Neural progenitor cell (in vitro differentiated cells): ENCODE data around the gene SAMD4B. TPM values are rescaled to one million over a fixed set of nuclear protein-coding genes. Genes with fewer than 3 reads are reported as not detected.
A peak's percentile ranks its signal among the peaks of the same experiment; 100 is the strongest.

ENCODE experiments used
- DNase-seq: peaks from one replicate; pipeline ENCODE4 v3.0.0-alpha.2; 2016; ENCODE audit warnings: low spot score
- H2AFZ ChIP-seq: fragments of 200-600 bp; sonication (generic); replicated peaks from 2 replicates; pipeline ENCODE4 v1.6.1; 2016; ENCODE audit warnings: antibody characterized with exemption
- H3F3A ChIP-seq: fragments of 200-600 bp; sonication (generic); 2 replicates; pipeline ENCODE4 v1.6.1; 2016; ENCODE audit warnings: antibody characterized with exemption, low read depth
- H3K27ac ChIP-seq: fragments of 200-600 bp; sonication (generic); 2 replicates; pipeline ENCODE4 v1.5.1; 2016; ENCODE audit warnings: mild to moderate bottlenecking
- H3K27me3 ChIP-seq: fragments of 200-600 bp; sonication (generic); 2 replicates; pipeline ENCODE4 v1.6.1; 2016; ENCODE audit warnings: mild to moderate bottlenecking, moderate library complexity
- H3K36me3 ChIP-seq: fragments of 200-600 bp; sonication (generic); 2 replicates; pipeline ENCODE4 v1.5.1; 2016
- H3K4me1 ChIP-seq: fragments of 200-600 bp; sonication (generic); 2 replicates; pipeline ENCODE4 v1.6.1; 2016; ENCODE audit warnings: mixed run types
- H3K4me2 ChIP-seq: fragments of 200-600 bp; sonication (generic); 2 replicates; pipeline ENCODE4 v1.6.1; 2016
- H3K4me3 ChIP-seq: fragments of 200-600 bp; sonication (generic); 2 replicates; pipeline ENCODE4 v1.5.1; 2016
- H3K79me2 ChIP-seq: fragments of 200-600 bp; sonication (generic); 2 replicates; pipeline ENCODE4 v1.6.1; 2016; ENCODE audit warnings: low read depth
- H3K9ac ChIP-seq: fragments of 200-600 bp; sonication (generic); 2 replicates; pipeline ENCODE4 v1.6.1; 2016
- H3K9me3 ChIP-seq: fragments of 200-600 bp; sonication (generic); 2 replicates; pipeline ENCODE4 v1.5.1; 2016; ENCODE audit warnings: low read depth
- H4K20me1 ChIP-seq: fragments of 200-600 bp; sonication (generic); 2 replicates; pipeline ENCODE4 v1.6.1; 2016; ENCODE audit warnings: low read depth
- H3K27ac Mint-ChIP-seq: 3 replicates; pipeline ENCODE4 v1.8.0; 2021; ENCODE audit warnings: mixed read lengths
- H3K27me3 Mint-ChIP-seq: 2 replicates; pipeline ENCODE4 v1.8.0; 2022; ENCODE audit warnings: low read depth, mild to moderate bottlenecking, inconsistent platforms, moderate library complexity, mixed read lengths; ENCODE audit not compliant: insufficient read depth
- H3K36me3 Mint-ChIP-seq: 3 replicates; pipeline ENCODE4 v1.8.0; 2021; ENCODE audit warnings: mixed read lengths
- H3K4me1 Mint-ChIP-seq: 3 replicates; pipeline ENCODE4 v1.8.0; 2021; ENCODE audit warnings: mixed read lengths
- H3K4me3 Mint-ChIP-seq: 3 replicates; pipeline ENCODE4 v1.8.0; 2021; ENCODE audit warnings: mild to moderate bottlenecking, moderate library complexity, mixed read lengths
- H3K9me3 Mint-ChIP-seq: 3 replicates; pipeline ENCODE4 v1.8.0; 2020; ENCODE audit warnings: mixed read lengths
- EZH2 ChIP-seq: fragments of 200-600 bp; sonication (generic); IDR thresholded peaks from 2 replicates; pipeline ENCODE4 v1.6.1; 2017; ENCODE audit warnings: antibody characterized with exemption, mild to moderate bottlenecking, moderate library complexity
- EZH2phosphoT487 ChIP-seq: fragments of 200-600 bp; sonication (generic); IDR thresholded peaks from 2 replicates; pipeline ENCODE4 v1.6.1; 2017; ENCODE audit warnings: antibody characterized with exemption
- total RNA-seq: library from RNA; depleted of rRNA; stranded (reverse); fragments of >200 nt; gene quantifications from 2 replicates; pipeline ENCODE4 v1.2.3, GENCODE V29; 2015; ENCODE audit warnings: low replicate concordance
- TF ChIP-seq, protein P1 (sequence below): fragments of 200-600 bp; sonication (generic); IDR thresholded peaks from 2 replicates; pipeline ENCODE4 v1.5.1; 2017; ENCODE audit warnings: antibody characterized with exemption, mild to moderate bottlenecking

The SAMD4B gene
- total RNA-seq, 1 donor from 2014 or later, result 32.8 TPM

GRCh38 chr19:39345956-39346355 is 3.7 kb downstream of the SAMD4B start:
- Histone ChIP-seq H2AFZ (no peak overlapping the region), H3K9me3 (no peaks in the 10 kb centered on the region), H3F3A (no peaks in the 10 kb centered on the region), H3K9ac (no peak overlapping the region), H4K20me1 (peaks cover 83% of the 10 kb centered on the region), H3K4me2 (no peak overlapping the region), H3K27me3 (no peaks in the 10 kb centered on the region), H3K4me1 (peaks cover 18% of the 10 kb centered on the region), H3K36me3 (no peaks in the 10 kb centered on the region), H3K4me3 (no peak overlapping the region), H3K79me2 (peaks cover 84% of the 10 kb centered on the region), H3K27ac (no peak overlapping the region)
- DNase-seq, result no peak
- Mint-ChIP-seq H3K9me3 (no peaks in the 10 kb centered on the region), H3K4me1 (peaks cover 30% of the 10 kb centered on the region), H3K27ac (no peak overlapping the region), H3K27me3 (peaks cover 7% of the 10 kb centered on the region), H3K4me3 (peak overlapping the region; percentile 31), H3K36me3 (peaks cover 20% of the 10 kb centered on the region)
- TF ChIP-seq, protein P1, sequence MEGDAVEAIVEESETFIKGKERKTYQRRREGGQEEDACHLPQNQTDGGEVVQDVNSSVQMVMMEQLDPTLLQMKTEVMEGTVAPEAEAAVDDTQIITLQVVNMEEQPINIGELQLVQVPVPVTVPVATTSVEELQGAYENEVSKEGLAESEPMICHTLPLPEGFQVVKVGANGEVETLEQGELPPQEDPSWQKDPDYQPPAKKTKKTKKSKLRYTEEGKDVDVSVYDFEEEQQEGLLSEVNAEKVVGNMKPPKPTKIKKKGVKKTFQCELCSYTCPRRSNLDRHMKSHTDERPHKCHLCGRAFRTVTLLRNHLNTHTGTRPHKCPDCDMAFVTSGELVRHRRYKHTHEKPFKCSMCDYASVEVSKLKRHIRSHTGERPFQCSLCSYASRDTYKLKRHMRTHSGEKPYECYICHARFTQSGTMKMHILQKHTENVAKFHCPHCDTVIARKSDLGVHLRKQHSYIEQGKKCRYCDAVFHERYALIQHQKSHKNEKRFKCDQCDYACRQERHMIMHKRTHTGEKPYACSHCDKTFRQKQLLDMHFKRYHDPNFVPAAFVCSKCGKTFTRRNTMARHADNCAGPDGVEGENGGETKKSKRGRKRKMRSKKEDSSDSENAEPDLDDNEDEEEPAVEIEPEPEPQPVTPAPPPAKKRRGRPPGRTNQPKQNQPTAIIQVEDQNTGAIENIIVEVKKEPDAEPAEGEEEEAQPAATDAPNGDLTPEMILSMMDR, result peak; percentile 21
- no peak for TF ChIP-seq EZH2

DNA sequence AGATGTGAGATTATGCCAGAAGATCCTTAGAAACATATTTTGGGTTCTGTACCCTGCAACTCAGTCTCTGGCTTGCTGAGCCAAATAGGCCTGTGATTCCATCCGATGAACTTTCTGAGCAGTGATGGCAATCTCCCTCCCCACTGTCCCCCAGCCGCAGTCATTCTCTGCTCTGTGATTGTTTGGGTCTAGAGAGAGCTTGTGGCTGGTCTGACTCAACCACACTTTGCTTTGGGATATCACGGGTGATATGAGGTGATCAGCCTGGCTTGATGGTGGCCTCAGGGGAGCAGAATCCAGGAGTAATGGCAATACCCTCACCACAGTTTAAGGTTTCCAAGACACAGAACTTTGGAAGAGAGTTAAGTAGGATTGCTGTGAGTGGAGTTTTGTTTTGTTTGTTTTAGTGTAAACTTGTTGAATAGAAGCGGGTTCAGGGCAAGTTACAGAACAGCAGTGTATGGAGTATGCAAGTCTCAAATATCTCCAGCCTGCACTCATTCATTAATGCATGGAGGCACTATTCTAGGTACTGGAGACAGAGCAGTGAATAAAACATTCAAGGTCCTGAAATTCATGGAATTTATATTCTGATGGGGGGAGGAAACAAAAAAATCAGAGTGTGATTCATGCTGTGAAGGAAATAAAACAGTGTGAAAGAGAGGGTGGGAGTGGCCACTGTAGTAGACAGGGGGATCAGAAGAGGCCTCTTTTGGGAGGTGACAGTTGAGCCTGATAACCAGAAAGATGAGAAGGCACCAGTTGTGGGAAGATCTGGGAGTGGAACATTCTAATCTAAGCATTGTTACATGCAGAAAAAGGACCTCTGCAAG is 5.3 kb downstream of the SAMD4B start:
- Histone ChIP-seq H3K4me1 (peaks cover 16% of the 10 kb centered on the region), H3K27ac (no peak overlapping the region), H4K20me1 (peaks cover 98% of the 10 kb centered on the region), H3K36me3 (no peaks in the 10 kb centered on the region), H2AFZ (no peak overlapping the region), H3F3A (no peaks in the 10 kb centered on the region), H3K9ac (no peak overlapping the region), H3K27me3 (no peaks in the 10 kb centered on the region), H3K9me3 (no peaks in the 10 kb centered on the region), H3K4me3 (no peak overlapping the region), H3K79me2 (peaks cover 89% of the 10 kb centered on the region), H3K4me2 (no peak overlapping the region)
- no peak for TF ChIP-seq EZH2phosphoT487
- TF ChIP-seq, protein P1, result no peak
- TF ChIP-seq EZH2, result no peak
- Mint-ChIP-seq H3K4me1 (peaks cover 29% of the 10 kb centered on the region), H3K36me3 (peaks cover 25% of the 10 kb centered on the region), H3K27ac (no peak overlapping the region), H3K27me3 (peaks cover 5% of the 10 kb centered on the region), H3K9me3 (no peaks in the 10 kb centered on the region), H3K4me3 (peak overlapping the region; percentile 0)
- DNase-seq, result no peak

DNA sequence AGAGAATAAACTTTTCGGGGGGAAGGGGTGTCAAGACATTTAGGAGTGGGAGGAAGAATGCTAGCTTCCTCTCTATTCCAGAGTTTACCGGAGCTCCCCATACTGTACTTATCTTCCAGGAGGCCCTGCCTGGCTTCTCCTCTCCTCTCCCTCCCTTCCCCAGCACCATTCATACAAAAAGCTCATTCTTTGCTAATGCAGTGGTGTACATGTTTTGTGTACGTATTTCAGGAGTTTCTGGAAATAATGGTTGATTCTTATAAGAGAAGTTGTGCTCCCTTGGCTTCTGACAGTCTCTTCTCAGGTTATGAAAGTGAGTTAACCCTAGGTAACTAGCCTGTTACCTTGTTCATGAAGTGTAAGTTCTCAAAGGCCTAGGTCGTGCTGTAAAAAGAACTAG is 7.1 kb downstream of the SAMD4B start:
- Mint-ChIP-seq H3K4me1 (peaks cover 16% of the 10 kb centered on the region), H3K36me3 (peaks cover 23% of the 10 kb centered on the region), H3K4me3 (no peak overlapping the region), H3K27me3 (no peaks in the 10 kb centered on the region), H3K27ac (no peak overlapping the region), H3K9me3 (no peaks in the 10 kb centered on the region)
- H2AFZ ChIP-seq, result no peak overlapping the region
- peaks cover 6% of the 10 kb centered on the region for H3K4me1 ChIP-seq
- H3K27ac ChIP-seq, result no peak overlapping the region
- no peaks in the 10 kb centered on the region for H3K9me3 ChIP-seq
- peaks cover 2% of the 10 kb centered on the region for H3F3A ChIP-seq
- no peaks in the 10 kb centered on the region for H3K36me3 ChIP-seq
- H3K4me3 ChIP-seq, result no peak overlapping the region
- no peak overlapping the region for H3K4me2 ChIP-seq
- H4K20me1 ChIP-seq, result peaks cover 90% of the 10 kb centered on the region
- TF ChIP-seq, protein P1, result no peak
- no peak for TF ChIP-seq EZH2
- no peak for TF ChIP-seq EZH2phosphoT487
- no peak for DNase-seq
- H3K79me2 ChIP-seq, result peaks cover 74% of the 10 kb centered on the region
- no peaks in the 10 kb centered on the region for H3K27me3 ChIP-seq
- H3K9ac ChIP-seq, result no peak overlapping the region
